ENCODE measurements around the gene KIAA0319L. TPM values are rescaled to one million over a fixed set of nuclear protein-coding genes. Genes with fewer than 3 reads are reported as not detected.

KIAA0319L gene
- total and polyA plus RNA-seq, 2 experiments from 2014 or later = 27.2 to 75.1 TPM

DNA sequence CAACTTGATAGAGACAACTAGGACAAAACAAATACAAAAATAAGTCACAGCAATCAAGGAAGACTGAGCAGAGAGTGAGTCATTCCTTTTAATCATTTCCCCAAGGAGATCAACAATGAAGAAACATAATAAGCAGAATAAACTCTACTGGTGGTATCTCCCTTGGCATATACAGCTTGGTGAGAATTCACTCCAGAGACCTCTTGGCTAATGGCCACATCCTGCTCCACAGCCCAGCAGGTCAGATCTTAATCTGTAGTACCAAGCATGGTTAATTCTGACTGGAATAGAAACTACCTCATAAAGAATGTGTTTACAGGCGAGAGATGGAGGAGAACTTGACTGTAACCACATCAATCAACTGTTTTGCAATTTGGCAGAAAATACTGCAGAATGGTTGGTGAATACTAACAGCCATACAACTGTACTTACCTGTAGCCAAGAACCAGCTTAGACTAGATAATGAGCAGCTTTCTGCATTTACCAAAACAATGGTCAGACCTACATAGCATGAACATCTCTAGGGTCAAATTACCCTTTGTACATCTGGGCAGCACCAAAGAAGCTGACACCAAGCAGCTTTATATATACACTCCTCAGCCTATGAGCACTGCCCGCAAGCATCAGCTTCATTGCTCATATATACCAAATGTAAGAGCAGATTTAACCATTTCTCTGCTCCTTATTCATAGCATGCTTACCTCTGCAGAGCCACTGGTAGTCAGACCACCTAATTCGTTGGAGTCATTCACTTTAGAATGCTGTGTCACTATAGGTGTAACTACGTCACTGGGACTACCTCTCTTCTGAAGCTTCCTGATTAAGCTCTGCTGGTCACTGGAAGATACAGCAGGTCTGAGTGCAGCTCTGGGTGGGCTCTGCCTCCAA, 51.0 kb downstream of the KIAA0319L start (continued):
- TF ChIP-seq, protein P1, sequence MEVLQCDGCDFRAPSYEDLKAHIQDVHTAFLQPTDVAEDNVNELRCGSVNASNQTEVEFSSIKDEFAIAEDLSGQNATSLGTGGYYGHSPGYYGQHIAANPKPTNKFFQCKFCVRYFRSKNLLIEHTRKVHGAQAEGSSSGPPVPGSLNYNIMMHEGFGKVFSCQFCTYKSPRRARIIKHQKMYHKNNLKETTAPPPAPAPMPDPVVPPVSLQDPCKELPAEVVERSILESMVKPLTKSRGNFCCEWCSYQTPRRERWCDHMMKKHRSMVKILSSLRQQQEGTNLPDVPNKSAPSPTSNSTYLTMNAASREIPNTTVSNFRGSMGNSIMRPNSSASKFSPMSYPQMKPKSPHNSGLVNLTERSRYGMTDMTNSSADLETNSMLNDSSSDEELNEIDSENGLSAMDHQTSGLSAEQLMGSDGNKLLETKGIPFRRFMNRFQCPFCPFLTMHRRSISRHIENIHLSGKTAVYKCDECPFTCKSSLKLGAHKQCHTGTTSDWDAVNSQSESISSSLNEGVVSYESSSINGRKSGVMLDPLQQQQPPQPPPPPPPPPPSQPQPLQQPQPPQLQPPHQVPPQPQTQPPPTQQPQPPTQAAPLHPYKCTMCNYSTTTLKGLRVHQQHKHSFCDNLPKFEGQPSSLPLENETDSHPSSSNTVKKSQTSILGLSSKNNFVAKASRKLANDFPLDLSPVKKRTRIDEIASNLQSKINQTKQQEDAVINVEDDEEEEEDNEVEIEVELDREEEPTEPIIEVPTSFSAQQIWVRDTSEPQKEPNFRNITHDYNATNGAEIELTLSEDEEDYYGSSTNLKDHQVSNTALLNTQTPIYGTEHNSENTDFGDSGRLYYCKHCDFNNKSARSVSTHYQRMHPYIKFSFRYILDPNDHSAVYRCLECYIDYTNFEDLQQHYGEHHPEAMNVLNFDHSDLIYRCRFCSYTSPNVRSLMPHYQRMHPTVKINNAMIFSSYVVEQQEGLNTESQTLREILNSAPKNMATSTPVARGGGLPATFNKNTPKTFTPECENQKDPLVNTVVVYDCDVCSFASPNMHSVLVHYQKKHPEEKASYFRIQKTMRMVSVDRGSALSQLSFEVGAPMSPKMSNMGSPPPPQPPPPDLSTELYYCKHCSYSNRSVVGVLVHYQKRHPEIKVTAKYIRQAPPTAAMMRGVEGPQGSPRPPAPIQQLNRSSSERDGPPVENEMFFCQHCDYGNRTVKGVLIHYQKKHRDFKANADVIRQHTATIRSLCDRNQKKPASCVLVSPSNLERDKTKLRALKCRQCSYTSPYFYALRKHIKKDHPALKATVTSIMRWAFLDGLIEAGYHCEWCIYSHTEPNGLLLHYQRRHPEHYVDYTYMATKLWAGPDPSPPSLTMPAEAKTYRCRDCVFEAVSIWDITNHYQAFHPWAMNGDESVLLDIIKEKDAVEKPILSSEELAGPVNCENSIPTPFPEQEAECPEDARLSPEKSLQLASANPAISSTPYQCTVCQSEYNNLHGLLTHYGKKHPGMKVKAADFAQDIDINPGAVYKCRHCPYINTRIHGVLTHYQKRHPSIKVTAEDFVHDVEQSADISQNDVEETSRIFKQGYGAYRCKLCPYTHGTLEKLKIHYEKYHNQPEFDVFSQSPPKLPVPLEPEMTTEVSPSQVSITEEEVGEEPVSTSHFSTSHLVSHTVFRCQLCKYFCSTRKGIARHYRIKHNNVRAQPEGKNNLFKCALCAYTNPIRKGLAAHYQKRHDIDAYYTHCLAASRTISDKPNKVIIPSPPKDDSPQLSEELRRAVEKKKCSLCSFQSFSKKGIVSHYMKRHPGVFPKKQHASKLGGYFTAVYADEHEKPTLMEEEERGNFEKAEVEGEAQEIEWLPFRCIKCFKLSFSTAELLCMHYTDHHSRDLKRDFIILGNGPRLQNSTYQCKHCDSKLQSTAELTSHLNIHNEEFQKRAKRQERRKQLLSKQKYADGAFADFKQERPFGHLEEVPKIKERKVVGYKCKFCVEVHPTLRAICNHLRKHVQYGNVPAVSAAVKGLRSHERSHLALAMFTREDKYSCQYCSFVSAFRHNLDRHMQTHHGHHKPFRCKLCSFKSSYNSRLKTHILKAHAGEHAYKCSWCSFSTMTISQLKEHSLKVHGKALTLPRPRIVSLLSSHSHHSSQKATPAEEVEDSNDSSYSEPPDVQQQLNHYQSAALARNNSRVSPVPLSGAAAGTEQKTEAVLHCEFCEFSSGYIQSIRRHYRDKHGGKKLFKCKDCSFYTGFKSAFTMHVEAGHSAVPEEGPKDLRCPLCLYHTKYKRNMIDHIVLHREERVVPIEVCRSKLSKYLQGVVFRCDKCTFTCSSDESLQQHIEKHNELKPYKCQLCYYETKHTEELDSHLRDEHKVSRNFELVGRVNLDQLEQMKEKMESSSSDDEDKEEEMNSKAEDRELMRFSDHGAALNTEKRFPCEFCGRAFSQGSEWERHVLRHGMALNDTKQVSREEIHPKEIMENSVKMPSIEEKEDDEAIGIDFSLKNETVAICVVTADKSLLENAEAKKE (CRISPR knock-in tag; IDR thresholded peaks at IDR 0.05) = no peak

DNA sequence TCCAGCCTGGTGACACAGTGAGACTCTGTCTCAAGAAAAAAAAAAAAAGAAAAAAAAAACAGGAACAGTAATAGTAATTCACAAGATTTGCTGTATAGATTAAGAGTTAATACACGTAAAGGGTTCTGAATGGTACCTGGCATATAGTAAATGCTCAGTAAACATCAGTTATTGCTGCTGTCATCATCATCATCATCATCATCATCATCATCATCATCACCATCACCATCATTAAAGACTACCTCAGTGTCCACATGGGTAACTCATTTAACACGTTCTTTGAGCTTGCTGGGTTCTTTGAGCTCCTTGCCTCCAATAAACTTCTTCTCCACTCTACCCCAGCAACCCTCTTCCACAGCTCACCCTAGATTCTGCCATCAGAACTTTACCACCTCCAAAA, 55.0 kb downstream of the KIAA0319L start:
- no peaks in the 10 kb centered on the region for H3K27me3 Mint-ChIP-seq (ENCODE audit: insufficient read depth, low read depth, poor library complexity)
- no peaks in the 10 kb centered on the region for H3K4me1 ChIP-seq (ENCODE audit: insufficient read depth)
- no peaks in the 10 kb centered on the region for H3K27me3 ChIP-seq (ENCODE audit: insufficient read depth)
- DNase-seq (ENCODE audit: low spot score) (no peak), ATAC-seq (no peak)
- H3K9me3 Mint-ChIP-seq = no peaks in the 10 kb centered on the region
- peaks cover 5% of the 10 kb centered on the region for H3K79me2 ChIP-seq (replicated peaks; ENCODE audit: insufficient read depth)
- H2AFZ ChIP-seq = no peak overlapping the region
- no peak overlapping the region for H3K4me3 ChIP-seq
- H4K20me1 ChIP-seq (replicated peaks; ENCODE audit: insufficient read depth) = peaks cover 14% of the 10 kb centered on the region; the same call in 1 of the 2 replicates
- H3K27ac ChIP-seq (ENCODE audit: low read depth) = no peak overlapping the region
- H3K4me3 Mint-ChIP-seq = no peak overlapping the region
- H3K36me3 Mint-ChIP-seq (ENCODE audit: low read depth) = peaks cover 20% of the 10 kb centered on the region
- H3K4me2 ChIP-seq = no peak overlapping the region
- 0 out of 2 replicates have a peak, but pooled peaks cover 3% of the 10 kb centered on the region for H3F3A ChIP-seq (replicated peaks; ENCODE audit: low read depth)
- no peaks in the 10 kb centered on the region for H3K9me2 ChIP-seq (ENCODE audit: insufficient read depth)
- no peaks in the 10 kb centered on the region for H3K4me1 Mint-ChIP-seq
- H3K36me3 ChIP-seq (ENCODE audit: insufficient read depth) = peaks cover 7% of the 10 kb centered on the region; the same call in 1 of the 2 replicates
- no peak overlapping the region for H3K27ac Mint-ChIP-seq
- no peak for TF ChIP-seq ZNF331 (CRISPR knock-in tag; IDR thresholded peaks at IDR 0.05; ENCODE audit: low read depth)
- no peak for TF ChIP-seq EZH2 (IDR thresholded peaks at IDR 0.05; ENCODE audit: low read depth, unreplicated experiment)
- no peak for TF ChIP-seq EZH2phosphoT487 (IDR thresholded peaks at IDR 0.05; ENCODE audit: unreplicated experiment)
- no peak for TF ChIP-seq NANOG (IDR thresholded peaks at IDR 0.05; ENCODE audit: borderline replicate concordance)
- TF ChIP-seq, protein P2, sequence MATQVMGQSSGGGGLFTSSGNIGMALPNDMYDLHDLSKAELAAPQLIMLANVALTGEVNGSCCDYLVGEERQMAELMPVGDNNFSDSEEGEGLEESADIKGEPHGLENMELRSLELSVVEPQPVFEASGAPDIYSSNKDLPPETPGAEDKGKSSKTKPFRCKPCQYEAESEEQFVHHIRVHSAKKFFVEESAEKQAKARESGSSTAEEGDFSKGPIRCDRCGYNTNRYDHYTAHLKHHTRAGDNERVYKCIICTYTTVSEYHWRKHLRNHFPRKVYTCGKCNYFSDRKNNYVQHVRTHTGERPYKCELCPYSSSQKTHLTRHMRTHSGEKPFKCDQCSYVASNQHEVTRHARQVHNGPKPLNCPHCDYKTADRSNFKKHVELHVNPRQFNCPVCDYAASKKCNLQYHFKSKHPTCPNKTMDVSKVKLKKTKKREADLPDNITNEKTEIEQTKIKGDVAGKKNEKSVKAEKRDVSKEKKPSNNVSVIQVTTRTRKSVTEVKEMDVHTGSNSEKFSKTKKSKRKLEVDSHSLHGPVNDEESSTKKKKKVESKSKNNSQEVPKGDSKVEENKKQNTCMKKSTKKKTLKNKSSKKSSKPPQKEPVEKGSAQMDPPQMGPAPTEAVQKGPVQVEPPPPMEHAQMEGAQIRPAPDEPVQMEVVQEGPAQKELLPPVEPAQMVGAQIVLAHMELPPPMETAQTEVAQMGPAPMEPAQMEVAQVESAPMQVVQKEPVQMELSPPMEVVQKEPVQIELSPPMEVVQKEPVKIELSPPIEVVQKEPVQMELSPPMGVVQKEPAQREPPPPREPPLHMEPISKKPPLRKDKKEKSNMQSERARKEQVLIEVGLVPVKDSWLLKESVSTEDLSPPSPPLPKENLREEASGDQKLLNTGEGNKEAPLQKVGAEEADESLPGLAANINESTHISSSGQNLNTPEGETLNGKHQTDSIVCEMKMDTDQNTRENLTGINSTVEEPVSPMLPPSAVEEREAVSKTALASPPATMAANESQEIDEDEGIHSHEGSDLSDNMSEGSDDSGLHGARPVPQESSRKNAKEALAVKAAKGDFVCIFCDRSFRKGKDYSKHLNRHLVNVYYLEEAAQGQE (IDR thresholded peaks at IDR 0.05; ENCODE audit: unreplicated experiment) = no peak
- no peak for TF ChIP-seq POLR2AphosphoS5 (IDR thresholded peaks at IDR 0.05; ENCODE audit: low read depth)
- TF ChIP-seq, protein P3, sequence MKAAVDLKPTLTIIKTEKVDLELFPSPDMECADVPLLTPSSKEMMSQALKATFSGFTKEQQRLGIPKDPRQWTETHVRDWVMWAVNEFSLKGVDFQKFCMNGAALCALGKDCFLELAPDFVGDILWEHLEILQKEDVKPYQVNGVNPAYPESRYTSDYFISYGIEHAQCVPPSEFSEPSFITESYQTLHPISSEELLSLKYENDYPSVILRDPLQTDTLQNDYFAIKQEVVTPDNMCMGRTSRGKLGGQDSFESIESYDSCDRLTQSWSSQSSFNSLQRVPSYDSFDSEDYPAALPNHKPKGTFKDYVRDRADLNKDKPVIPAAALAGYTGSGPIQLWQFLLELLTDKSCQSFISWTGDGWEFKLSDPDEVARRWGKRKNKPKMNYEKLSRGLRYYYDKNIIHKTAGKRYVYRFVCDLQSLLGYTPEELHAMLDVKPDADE (IDR thresholded peaks at IDR 0.05) = no peak
- no peak for TF ChIP-seq ZNF114 (CRISPR knock-in tag; IDR thresholded peaks at IDR 0.05)
- TF ChIP-seq, protein P4, sequence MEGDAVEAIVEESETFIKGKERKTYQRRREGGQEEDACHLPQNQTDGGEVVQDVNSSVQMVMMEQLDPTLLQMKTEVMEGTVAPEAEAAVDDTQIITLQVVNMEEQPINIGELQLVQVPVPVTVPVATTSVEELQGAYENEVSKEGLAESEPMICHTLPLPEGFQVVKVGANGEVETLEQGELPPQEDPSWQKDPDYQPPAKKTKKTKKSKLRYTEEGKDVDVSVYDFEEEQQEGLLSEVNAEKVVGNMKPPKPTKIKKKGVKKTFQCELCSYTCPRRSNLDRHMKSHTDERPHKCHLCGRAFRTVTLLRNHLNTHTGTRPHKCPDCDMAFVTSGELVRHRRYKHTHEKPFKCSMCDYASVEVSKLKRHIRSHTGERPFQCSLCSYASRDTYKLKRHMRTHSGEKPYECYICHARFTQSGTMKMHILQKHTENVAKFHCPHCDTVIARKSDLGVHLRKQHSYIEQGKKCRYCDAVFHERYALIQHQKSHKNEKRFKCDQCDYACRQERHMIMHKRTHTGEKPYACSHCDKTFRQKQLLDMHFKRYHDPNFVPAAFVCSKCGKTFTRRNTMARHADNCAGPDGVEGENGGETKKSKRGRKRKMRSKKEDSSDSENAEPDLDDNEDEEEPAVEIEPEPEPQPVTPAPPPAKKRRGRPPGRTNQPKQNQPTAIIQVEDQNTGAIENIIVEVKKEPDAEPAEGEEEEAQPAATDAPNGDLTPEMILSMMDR (conservative IDR thresholded peaks at IDR 0.05; ENCODE audit: low read depth in 2 of 2) = no peak
- no peak for TF ChIP-seq CREB1 (CRISPR knock-in tag; IDR thresholded peaks at IDR 0.05; ENCODE audit: low read depth)

Data from GM23338 (cell line).